Raji (cell line): ENCODE measurements around the gene KLHL34.

Source experiments
- POLR2A ChIP-seq: IDR thresholded peaks from 2 replicates; pipeline ENCODE4 v1.6.1; 2011; ENCODE audit warnings: low read depth, low read length, control low read depth; ENCODE audit not compliant: insufficient read depth

KLHL34 gene

GRCh38 chrX:21612154-21612553 is 46.0 kb downstream of the KLHL34 start:
- TF ChIP-seq POLR2A: no peak

GRCh38 chrX:21610168-21610567 is 48.0 kb downstream of the KLHL34 start:
- TF ChIP-seq POLR2A: no peak

DNA sequence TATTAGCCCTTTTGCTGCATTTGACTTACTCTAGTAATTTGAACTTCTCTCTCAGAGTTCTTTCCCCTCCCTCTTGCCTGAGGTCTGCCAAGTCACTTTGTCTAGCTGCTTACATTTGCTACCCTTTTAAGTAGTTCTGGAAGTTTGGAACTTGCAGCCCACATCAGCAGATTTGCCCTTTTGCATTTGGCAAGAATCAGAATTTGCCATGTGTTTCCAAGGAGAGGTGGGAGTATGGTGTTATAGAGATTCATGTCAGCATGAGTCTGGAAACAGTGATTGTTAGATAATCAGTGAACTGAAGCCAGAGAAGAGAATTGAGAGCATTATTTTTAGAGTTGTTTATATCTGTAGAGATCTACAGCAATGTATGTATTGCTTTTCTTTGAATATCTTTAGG is 52.1 kb downstream of the KLHL34 start:
- no peak for TF ChIP-seq POLR2A
